Stimulated activated CD8-positive, alpha-beta memory T cell treated with anti-CD3 and anti-CD28 coated beads, Interleukin-4, amount 100 ng/mL, for 48 hours (primary cell): ENCODE results near the gene IGSF22.
A peak's percentile ranks its signal among the peaks of the same experiment; 100 is the strongest.
"Not testable (repeated sequence)": the region's sequence is repeated elsewhere in the genome, so short reads cannot be mapped to it uniquely, and the experiment has no call there.

Source experiments
- DNase-seq: peaks from one replicate; pipeline ENCODE4 v3.0.0-alpha.2; 2020

Gene IGSF22

DNA sequence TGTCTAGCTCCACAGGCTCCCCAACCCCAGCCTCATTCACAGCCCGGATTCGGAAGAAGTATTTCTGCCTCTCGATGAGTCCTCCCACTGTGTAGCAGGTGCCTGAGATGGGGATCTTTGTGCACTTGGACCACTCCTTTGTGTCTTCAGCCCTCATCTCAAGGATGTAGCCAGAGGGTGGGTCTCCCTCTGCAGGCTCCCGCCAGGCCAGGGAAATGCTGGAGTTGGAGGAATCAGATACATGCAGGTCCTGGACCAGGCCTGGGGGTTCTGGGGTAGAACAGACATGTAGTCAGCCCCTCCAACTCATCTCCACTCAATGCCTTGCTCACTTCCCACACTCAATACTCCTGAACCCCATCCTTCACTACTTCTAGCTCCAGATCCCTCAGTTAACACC, 16.6 kb downstream of the IGSF22 start:
- DNase-seq = no peak

DNA sequence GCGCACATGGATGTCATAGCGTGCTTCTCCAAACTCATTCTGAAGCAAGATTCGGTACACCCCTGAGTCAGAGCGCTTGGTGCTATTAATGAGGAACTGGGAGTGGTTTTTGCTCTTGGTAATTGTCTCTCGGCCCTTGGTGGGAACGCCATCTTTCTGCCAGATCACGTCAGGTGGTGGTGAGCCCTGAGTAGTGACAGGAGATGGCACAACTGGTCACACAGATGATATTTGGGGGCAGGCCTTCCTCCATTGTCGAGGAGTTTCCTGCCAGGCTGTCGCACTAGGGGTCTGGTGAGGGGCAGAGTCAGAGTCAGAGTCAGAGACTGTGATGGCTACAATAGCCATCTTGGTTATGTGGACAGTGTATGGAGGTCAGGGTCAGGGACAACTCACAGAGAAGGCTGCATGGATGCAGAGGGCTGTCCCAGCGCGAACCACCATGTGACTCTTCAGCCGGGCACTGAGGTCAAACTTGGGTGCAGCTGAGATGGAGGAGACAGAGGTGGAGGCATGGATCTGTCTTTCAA, 18.1 kb downstream of the IGSF22 start:
- no peak for DNase-seq

DNA sequence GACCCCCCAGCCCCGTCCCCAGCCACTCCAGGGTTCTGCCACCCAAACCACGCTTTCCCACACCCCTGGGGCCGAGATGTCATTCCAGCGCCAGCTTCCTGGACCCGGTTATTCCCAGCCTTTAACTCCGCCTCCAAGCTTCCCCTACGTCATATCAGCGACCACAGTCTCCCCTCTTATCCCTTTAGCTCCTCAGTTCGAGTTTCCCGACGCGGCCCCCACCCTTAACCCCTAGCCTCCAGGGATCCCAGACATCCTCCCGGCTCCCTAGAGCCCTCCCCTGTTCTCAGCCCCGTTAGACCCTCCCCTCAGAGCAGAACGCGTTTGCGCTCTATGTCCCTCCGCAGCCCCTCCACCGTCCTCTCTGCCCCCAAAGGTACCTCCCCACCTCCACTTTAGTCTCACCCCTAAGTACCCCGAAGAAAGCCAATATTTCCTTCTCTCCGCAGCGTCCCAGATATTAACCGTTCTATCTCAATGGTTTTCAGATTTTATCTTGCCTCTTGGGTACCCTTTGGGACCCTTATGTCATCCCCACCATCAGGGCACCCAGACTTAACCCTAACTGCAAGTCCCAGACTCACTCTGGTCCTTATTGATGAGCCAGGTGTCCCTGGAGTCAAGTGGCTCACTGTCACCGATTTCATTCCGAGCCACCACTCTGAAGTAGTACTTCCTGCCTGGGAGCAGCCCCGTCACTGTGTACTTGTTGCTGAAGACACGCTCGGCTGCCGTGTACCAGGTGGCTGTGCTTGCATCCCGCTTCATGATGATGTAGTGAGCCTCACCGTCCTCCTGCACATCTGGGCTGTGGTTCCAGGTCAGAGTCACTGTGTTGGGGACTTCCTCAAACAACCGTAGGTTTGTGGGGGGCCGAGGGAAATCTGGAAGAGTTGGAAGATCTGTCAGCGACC, 19.4 kb downstream of the IGSF22 start:
- DNase-seq = peak; percentile 50

DNA sequence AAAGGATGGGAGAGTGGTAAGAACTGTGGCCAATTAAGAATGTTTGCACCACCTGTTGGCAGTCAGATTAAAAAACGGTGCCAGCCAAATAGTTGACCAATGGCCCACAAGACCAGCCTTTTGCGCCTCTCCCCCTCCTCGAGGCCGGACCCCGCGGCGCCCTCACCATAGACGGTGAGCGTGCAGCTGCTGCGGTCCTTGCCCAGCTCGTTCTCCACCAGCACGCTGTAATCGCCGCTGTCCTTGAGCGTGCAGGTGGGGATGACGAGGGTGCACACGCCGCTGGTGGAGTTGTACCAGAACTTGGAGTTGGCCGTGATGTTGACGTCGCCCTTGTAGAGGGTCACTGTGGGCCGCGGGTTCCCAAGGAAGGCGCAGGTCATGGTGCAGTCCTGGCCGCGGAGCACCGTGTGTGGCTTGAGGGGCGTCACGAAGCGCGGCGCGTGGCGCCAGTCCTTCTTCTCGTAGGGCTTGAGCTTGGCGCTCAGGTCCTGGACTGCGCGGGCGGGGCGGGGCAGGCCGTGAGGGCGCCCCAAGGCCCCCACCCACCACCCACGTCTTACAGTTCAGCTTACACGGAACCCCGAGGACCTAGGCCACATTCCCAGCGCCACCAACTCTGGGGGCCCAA, 20.2 kb downstream of the IGSF22 start:
- peak; percentile 34 for DNase-seq

DNA sequence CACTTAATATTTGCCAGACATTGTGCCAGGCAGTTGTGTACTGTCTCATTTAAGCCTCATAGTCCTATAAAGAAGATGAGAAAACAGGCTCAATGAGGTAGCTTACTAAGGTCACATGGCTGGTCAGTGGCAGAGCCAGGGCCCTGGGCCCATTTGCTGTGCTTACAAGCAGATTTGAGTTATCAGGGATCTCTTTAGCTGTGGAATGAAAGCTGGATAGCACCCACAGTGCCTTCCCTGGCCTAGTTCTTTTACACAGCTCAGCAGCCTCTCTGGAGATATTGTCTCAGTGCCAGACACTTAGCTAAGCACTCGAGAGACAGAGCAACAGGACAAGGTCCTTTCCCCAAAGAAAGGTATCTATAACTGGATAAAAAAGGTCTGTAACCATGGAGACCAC, 21.3 kb downstream of the IGSF22 start:
- no peak for DNase-seq

DNA sequence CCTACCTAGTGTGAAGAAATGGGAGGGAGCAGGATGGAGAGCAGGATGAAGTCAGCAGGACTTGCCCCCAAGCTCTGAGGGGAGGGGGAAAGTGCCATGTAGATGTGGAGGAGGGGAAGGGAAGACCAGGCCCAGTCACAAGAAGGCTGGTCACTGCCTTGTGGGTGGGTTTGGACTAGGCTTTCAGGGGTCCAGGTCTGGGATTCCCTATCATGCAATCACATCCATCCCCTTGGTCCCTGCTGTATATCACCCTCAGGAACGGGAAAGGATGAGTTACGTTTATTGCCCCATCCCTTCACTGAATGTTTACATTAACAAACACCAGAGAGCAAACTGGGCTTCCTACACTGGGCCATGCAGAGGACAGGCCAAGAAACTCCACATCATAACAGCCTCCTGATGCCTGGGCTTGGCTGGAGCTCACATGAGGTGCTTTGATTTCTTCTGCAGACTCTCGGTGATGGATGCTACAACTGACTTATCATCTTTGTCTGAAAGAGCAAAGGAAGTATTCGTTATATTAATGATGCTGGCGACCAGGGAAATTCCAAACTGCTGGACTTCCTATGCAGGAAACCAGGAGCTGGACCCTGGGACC, 21.8 kb downstream of the IGSF22 start:
- DNase-seq = no peak

DNA sequence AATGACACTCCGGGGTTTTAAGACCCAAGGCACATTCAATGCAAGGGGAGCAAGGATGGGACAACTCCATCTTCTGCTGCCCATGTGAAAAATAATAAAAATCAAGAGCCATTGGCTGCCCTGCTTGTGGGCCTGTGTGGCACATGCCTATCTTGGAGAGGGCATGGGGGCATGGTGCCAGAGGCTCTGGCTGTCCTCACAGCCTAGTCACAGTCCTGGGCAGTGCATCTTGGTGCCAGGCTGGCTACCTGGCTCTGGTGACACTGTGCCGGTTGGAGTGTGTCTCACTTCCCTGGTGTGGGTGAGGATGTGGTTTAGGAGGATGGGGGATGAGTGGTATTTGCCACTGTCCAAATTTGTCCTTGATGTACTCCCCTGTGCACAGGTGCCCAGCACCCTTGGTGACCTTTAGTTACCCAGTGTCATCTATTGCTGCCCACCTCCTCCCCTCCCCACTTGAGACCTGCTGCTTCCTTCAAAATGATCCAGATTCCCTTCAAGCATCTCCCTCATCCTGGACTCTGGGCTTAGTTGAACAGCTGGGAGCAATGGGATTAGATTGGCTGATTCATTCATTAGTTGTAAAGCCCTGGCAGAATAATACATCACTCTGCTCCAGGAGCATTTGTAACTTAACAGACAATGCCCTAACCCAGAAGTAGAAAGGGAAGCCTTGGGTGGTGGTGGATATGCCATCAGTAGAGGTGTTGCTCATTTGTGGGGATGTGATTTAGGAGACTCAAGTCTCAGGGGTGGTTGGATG, 22.8 kb downstream of the IGSF22 start:
- DNase-seq = no peak

DNA sequence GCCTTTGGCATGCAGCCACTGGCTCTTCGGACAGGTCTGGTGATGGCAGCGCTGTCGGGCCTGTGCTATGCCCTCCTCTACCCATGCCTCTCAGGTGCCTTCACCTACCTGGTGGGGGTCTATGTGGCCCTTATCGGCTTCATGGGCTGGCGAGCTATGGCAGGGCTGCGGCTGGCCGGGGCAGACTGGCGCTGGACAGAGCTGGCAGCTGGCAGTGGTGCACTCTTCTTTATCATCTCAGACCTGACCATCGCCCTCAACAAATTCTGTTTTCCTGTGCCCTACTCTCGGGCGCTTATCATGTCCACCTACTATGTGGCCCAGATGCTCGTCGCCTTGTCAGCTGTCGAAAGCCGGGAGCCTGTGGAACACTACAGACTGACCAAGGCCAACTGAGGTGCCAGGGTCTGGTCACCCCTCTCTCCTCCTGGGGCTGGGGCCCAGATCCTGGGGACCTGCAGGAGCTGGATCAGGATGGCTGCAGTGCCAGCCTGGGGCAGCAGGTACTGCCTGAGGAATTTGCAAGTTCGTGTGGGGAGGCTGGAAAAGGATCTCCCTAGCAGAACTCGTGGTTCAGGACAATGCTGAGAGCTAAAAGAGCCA, 24.3 kb downstream of the IGSF22 start:
- DNase-seq = no peak

DNA sequence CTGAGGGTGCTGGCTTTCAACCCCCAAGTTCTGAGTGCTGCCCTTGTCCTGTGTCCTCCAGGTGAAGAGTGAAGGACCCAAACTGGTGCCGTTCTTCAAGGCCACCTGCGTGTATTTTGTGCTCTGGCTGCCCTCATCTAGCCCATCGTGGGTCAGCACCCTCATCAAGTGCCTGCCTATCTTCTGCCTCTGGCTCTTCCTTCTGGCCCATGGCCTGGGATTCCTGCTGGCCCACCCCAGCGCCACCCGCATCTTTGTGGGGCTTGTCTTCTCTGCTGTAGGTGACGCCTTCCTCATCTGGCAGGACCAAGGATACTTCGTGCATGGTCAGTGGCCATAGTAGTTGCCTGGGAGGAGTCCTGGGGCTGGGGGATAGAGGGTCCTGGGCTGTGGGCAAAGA, 25.1 kb downstream of the IGSF22 start:
- DNase-seq = no peak

DNA sequence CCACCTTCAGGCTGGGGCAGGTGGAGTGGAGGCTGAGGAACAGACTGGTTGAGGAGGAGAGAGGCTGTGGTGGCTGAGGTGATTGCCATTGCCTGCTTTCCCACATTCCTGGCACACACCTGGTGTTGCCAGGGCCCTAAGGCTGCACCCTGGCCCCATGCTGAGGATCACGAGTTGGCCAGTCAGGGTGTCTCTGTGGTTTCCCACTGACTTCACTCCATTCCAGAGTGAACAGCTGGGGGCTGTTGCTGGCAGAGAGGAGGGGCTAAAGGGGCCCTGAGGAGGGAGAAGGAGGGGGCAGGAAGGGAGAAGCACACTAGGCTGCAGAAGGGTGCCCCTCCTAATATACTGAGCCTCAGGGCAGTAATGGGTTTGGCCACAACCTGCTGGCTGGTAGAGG, 25.6 kb downstream of the IGSF22 start:
- DNase-seq = no peak

DNA sequence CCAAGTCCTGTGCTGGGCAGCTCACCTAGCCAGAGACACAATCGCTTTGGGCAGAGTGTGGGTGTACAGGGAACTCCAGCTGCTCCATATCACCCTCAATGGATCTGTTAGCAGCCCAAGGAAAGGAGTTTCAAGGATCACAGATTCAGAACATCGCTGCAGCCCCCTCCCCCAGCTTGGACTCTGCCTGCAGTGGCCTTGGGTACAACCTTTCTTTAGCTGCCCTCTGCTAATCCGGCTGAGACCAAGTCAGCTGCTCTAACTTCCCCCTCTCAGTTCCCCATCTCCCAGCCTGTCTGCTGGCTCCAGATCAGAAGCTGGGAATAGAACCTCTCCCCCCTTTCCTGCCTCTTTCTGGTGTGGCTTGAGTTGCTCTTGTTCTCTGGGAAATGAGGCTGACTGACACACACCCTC, 26.1 kb downstream of the IGSF22 start:
- no peak for DNase-seq

DNA sequence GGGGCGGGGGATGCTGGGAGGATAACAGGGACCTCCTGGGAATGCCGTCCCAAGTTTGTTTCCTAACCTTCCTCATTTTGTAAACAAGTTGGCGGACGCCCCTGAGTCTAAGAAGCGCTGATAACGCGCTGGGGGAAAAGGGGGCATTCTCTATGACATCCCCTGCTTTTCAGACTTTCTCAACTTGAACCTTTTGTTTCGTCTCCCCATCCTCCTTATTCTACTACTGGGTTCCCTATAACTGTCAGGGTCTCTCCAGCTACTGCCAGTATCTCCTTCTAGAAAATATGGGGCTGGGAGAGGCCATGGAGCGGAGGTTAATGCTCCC, 26.8 kb downstream of the IGSF22 start:
- DNase-seq = no peak

DNA sequence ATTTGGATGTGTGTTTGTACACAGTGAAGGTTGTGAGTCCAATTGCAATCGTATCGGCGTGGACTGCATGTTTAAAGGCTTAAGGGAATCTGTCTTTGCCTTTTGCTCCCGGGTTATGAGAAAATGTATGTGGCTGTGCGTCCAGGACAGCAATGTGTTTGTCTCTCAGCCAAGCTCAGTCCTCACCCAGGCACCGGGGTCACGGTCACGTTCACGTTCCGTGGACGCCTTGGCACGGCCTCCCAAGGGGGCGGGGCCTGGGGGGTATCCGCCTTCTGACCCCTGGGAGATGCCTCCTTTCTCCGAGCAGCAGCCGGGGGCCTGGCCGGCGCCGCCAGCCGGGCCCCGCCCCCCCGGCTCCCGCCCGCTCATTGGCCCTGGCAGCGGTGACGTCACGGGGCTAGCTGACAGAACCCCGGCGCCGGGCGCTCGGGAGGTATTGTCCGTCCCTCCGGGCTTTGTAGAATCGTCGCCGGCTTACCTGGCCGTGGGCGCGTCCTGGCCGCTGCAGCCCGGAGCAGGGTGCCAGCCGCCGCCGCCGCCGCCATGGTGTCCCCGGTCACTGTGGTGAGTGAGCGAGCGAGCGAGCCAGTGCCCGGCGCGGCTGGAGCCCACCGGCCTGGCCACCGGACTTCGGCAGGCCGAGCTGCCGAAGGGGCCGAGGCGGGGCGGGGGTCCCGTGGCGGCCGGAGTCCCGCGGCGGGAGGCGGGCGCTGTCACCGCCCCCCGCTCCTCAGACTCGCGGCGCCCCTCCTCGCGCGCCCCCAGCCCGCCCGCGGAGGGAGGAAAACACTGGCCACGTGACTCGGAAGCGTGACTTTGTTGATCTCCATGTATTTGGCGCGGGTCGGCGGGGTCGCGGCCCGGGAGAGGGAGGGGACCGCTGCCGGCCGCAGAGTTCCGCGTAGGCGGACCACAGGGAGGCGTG, 27.4 kb downstream of the IGSF22 start, which contains the start of gene TMEM86A:
TSS of gene TMEM86A (plus strand) at position 439 of the 928 bp plus-strand sequence. CDS start at position 547, 108 bp downstream.
- DNase-seq = peak; percentile 93

DNA sequence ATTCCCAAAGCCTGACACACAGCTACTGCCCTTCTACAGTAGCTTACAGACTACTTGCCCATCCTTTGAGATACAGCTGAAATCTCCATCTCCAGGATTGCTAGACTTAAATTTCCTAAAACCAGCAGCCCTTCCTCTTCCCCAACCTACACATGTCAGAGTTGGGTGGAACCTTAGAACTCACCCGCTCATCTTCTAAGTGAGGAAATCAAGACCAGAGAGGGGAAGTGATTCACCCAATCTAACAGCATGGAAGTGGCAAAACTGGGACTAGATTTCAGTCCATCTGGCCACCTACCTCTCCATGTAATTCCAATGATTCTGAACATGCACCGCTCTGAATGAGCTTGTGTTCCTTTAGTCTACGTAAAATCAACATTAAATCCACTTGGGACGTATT, 28.4 kb downstream of the IGSF22 start:
- DNase-seq = no peak

DNA sequence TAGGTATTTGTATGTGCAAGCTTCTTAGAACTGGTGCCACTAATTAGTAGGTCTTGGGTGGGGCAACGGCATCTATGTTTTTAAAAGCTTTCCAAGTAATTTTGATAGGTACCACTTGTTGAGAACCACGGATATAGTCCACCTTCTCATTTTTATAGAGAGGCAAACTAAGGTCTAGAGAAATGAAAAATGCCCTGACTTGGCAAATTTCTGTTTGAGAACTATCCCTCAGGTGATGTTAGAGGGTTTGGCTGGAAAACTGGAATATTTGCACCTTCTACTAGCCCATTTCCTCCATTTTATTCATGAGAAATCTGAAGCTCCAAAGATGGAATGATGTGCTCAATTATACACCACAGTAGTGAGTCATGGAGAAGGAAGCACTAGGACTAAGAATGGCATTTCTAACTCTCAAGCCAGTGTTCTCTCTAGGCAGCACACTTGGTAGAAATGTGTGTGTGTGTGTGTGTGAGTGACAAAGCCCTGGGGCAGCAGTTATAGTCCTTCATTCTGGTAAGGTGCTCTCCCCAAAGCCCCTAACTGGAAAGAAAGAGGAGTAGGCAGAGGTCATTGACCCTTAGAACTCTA, 29.3 kb downstream of the IGSF22 start:
- no peak for DNase-seq

DNA sequence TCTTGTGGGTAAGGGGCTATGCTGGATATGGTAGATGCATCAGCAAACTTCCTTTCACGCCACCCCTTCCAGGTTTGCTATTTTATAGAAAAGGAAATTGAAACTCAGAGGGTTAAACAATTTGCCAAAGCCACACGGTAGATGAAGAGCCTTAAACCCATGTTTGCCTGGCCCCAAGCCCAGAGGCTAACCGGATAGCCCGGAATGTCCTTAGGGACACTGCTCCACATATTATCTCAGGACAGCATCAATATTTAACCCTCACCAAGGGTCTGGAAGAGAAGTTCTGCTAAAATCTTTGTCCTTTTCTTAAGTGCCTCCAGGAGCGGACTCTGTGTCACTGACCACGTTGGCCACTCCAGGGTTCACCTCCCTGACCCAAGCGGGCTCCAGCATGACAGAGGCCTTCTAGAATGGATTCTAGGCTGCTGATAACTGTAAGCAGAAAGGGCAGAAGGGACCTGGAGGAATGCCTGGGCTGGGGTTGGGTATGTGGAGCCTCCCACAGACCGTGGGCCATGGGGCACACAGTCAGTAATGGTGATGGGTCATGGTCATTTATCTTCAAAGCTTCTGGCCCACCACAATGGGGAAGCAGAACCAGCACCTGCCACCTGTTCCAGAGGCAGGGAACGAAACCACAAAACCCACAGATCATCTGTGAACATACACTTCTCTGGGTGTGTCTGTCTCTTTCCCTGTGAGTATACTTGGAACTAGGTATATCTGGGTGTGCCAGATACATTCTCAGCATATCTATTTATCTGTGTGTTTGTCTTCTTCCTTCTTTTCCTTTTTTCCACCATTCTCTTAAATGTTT, 32.8 kb downstream of the IGSF22 start:
- DNase-seq = no peak

DNA sequence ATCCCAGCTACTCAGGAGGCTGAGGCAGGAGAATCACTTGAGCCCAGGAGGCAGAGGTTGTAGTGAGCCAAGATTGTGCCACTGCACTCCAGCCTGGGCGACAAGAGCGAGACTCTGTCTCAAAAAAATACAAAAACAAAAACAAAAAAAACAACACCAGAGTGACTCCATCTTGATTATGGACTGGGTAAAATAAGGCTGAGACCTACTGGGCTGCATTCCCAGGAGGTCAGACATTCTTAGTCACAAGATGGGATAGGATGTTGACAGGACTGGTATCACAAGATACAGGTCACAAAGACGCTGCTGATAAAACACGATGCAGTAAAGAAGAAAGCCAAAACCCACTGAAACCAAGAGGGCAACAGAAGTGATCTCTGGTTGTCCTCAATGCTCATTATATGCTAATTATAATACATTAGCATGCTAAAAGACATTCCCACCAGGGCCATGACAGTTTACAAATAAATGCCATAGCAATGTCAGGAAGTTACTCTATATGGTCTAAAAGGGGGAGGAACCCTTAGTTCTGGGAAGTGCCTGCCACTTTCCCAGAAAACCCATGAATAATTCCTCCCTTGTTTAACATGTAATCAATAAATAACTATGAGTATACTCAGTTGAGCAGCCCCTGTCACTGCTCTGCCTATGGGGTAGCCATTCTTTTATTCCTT, 34.4 kb downstream of the IGSF22 start:
- DNase-seq = not testable (repeated sequence)

DNA sequence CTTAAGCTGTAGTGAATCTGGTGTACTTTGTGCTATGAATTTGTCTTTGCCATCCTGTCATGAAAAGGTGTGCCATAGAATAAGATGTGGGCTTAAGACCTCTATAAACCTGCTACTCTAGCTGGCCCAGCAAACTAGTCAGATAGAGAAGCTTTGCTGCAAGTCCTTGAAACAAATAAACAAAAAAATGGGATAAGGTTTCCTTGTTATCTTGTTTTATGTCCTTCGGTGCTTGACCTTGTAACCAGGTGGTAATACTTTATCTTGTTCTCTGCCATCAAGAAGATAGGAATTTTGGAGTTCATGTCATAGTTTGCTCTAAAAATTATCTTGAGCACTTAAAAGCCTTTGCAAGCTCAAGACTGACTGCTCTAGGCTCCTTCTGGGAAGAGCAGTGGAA, 41.7 kb downstream of the IGSF22 start:
- DNase-seq = no peak

DNA sequence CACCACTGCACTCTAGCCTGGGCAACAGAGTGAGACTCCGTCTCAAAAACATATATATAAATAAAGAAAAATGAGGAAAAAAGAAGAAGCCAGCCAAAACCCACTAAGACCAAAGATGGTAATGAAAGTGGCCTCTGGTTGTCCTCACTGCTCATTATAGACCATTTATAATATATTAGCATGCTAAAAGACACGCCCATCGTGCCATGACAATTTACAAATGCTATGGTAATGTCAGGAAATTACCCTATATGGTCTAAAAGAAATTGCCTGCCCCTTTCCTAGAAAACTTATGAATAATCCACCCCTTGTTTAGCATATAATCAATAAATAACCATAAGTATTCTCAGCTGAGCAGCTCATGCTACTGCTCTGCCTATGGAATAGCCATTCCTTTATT, 43.5 kb downstream of the IGSF22 start:
- no peak for DNase-seq
